ENCODE measurements around the gene CRYBA2. TPM values are rescaled to one million over a fixed set of nuclear protein-coding genes. Genes with fewer than 3 reads are reported as not detected.

CRYBA2 gene
- total RNA-seq, 2 donors from 2014 or later = 2.6 to 3.5 TPM

- Histone ChIP-seq H3K27me3 (ENCODE audit: control insufficient read depth, insufficient read depth, low read length, poor library complexity, severe bottlenecking) (peaks cover 30% of the 10 kb centered on the region), H3K27ac (ENCODE audit: low read depth, low read length) (no peak overlapping the region), H3K9me3 (ENCODE audit: control insufficient read depth, low read length) (no peaks in the 10 kb centered on the region), H3K4me3 (ENCODE audit: low read length) (peak overlapping the region; percentile 91), H3K9ac (ENCODE audit: extremely low read depth, low read length, poor library complexity, severe bottlenecking) (peak overlapping the region; percentile 93), H3K4me1 (ENCODE audit: control insufficient read depth, insufficient read depth, low read length) (peaks cover 14% of the 10 kb centered on the region), H3K36me3 (ENCODE audit: control insufficient read depth, insufficient read depth, low read length) (no peaks in the 10 kb centered on the region)
- Mint-ChIP-seq H3K27ac (peak overlapping the region; percentile 87), H3K9me3 (no peaks in the 10 kb centered on the region), H3K4me3 (peak overlapping the region; percentile 81), H3K4me1 (peaks cover 25% of the 10 kb centered on the region), H3K36me3 (ENCODE audit: low read depth) (no peaks in the 10 kb centered on the region), H3K27me3 (ENCODE audit: insufficient read depth) (peaks cover 70% of the 10 kb centered on the region)
- 0 to 11% methylated on average over 1 to 8 of the region's 8 CpGs for WGBS, 2 experiments (ENCODE audit: insufficient coverage in 1 of 2, insufficient read length in 1 of 2)
- TF ChIP-seq CTCF (conservative IDR thresholded peaks at IDR 0.05) = no peak
- DNase-seq = peak; percentile 67
These were observed 7.3 kb upstream of the CRYBA2 start for GRCh38 chr2:219000569-219000960.

DNA sequence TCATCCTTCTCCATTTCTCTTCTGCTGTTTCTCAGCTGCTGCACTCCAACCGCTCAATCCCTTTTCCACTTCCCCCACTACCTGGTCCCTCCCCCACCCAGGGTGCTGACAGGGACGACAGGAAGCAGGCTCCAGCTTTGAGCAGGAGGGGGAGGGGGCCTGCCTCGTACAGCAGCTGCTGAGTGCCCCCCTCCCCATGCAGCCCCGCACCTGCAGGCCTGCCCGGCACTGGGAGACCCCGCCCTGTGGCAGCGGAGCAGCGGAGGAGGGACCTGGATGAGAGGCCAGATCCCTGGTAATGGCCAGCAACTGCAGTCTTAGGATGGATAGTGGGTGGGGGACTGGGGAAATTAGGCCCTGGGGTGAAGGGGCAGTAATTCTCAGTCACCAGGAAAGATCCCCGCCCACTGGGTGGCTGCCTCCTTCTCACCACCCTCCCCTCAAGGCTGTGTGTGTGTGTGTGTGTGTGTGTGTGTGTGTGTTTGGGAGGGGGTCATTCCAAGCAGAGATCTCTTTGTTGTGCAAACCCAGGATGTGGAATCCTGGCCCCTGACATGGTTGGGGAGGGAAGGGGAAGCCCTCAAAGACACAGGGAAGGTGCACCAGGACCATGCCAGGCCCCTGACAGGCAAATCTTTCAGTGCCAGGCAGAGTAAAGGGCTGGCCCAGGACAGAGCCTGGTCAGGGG is 6.8 kb upstream of the CRYBA2 start:
- Mint-ChIP-seq H3K36me3 (ENCODE audit: low read depth) (no peaks in the 10 kb centered on the region), H3K4me3 (peak overlapping the region; percentile 81), H3K27ac (peak overlapping the region; percentile 87), H3K9me3 (no peaks in the 10 kb centered on the region), H3K4me1 (peaks cover 25% of the 10 kb centered on the region), H3K27me3 (ENCODE audit: insufficient read depth) (peaks cover 70% of the 10 kb centered on the region)
- H3K4me1 ChIP-seq (ENCODE audit: control insufficient read depth, insufficient read depth, low read length) = peaks cover 14% of the 10 kb centered on the region
- no peaks in the 10 kb centered on the region for H3K36me3 ChIP-seq (ENCODE audit: control insufficient read depth, insufficient read depth, low read length)
- DNase-seq = peak; percentile 90
- peak overlapping the region; percentile 91 for H3K4me3 ChIP-seq (ENCODE audit: low read length)
- H3K27me3 ChIP-seq (ENCODE audit: control insufficient read depth, insufficient read depth, low read length, poor library complexity, severe bottlenecking) = peaks cover 30% of the 10 kb centered on the region
- TF ChIP-seq CTCF (conservative IDR thresholded peaks at IDR 0.05) = no peak
- no peaks in the 10 kb centered on the region for H3K9me3 ChIP-seq (ENCODE audit: control insufficient read depth, low read length)
- 0 to 4% methylated on average over 2 to 8 of the region's 9 CpGs for WGBS, 2 experiments (ENCODE audit: insufficient coverage in 1 of 2, insufficient read length in 1 of 2)
- peak overlapping the region; percentile 93 for H3K9ac ChIP-seq (ENCODE audit: extremely low read depth, low read length, poor library complexity, severe bottlenecking)
- no peak overlapping the region for H3K27ac ChIP-seq (ENCODE audit: low read depth, low read length)

GRCh38 chr2:218999021-218999880 is 6.0 kb upstream of the CRYBA2 start:
- WGBS, 2 experiments (ENCODE audit: insufficient coverage in 1 of 2, insufficient read length in 1 of 2) = 6 to 26% methylated on average over 4 to 10 of the region's 10 CpGs
- H3K9me3 Mint-ChIP-seq = no peaks in the 10 kb centered on the region
- Histone ChIP-seq H3K27ac (ENCODE audit: low read depth, low read length) (no peak overlapping the region), H3K9me3 (ENCODE audit: control insufficient read depth, low read length) (no peaks in the 10 kb centered on the region), H3K36me3 (ENCODE audit: control insufficient read depth, insufficient read depth, low read length) (no peaks in the 10 kb centered on the region), H3K4me1 (ENCODE audit: control insufficient read depth, insufficient read depth, low read length) (peaks cover 14% of the 10 kb centered on the region), H3K4me3 (ENCODE audit: low read length) (peak overlapping the region; percentile 91), H3K9ac (ENCODE audit: extremely low read depth, low read length, poor library complexity, severe bottlenecking) (peak overlapping the region; percentile 93), H3K27me3 (ENCODE audit: control insufficient read depth, insufficient read depth, low read length, poor library complexity, severe bottlenecking) (peaks cover 30% of the 10 kb centered on the region)
- no peak for TF ChIP-seq CTCF (conservative IDR thresholded peaks at IDR 0.05)
- peaks cover 25% of the 10 kb centered on the region for H3K4me1 Mint-ChIP-seq
- no peaks in the 10 kb centered on the region for H3K36me3 Mint-ChIP-seq (ENCODE audit: low read depth)
- H3K27ac Mint-ChIP-seq = peak overlapping the region; percentile 92
- peak; percentile 88 for DNase-seq
- peaks cover 70% of the 10 kb centered on the region for H3K27me3 Mint-ChIP-seq (ENCODE audit: insufficient read depth)
- peak overlapping the region; percentile 81 for H3K4me3 Mint-ChIP-seq

Data from endodermal cell (in vitro differentiated cells).